ENCODE measurements around the gene TMSB15C. TPM values are rescaled to one million over a fixed set of nuclear protein-coding genes. Genes with fewer than 3 reads are reported as not detected.
"Not testable (repeated sequence)": the region's sequence is repeated elsewhere in the genome, so short reads cannot be mapped to it uniquely, and the experiment has no call there.

The TMSB15C gene
- total RNA-seq, 1 experiment from 2014 or later = 4.6 TPM

- in situ Hi-C loops (cut with HindIII; ENCODE audit: low pct_unique_long_range_greater_than_20kb, low sequenced_read_pairs); DNase-seq (ENCODE audit: low read depth): not testable (repeated sequence)
Observed at GRCh38 chrX:104077854-104078253, 1.8 kb upstream of the TMSB15C start.

- DNase-seq (ENCODE audit: low read depth); in situ Hi-C loops (cut with HindIII; ENCODE audit: low pct_unique_long_range_greater_than_20kb, low sequenced_read_pairs): not testable (repeated sequence)
Observed at GRCh38 chrX:104062636-104063035, 13.4 kb downstream of the TMSB15C start.

GRCh38 chrX:104054956-104055355 lies 21.1 kb downstream of the TMSB15C start:
- DNase-seq (ENCODE audit: low read depth); in situ Hi-C loops (cut with HindIII; ENCODE audit: low pct_unique_long_range_greater_than_20kb, low sequenced_read_pairs): not testable (repeated sequence)

GRCh38 chrX:104047171-104047570 lies 28.9 kb downstream of the TMSB15C start:
- in situ Hi-C loops (cut with HindIII; ENCODE audit: low pct_unique_long_range_greater_than_20kb, low sequenced_read_pairs) = no loop called here

GRCh38 chrX:104045642-104046041 lies 30.4 kb downstream of the TMSB15C start:
- in situ Hi-C loops (cut with HindIII; ENCODE audit: low pct_unique_long_range_greater_than_20kb, low sequenced_read_pairs) = no loop called here
- DNase-seq (ENCODE audit: low read depth) = no peak

More at GRCh38 chrX:104047171-104047570, 28.9 kb downstream of the TMSB15C start:
- no peak for DNase-seq (ENCODE audit: low read depth)

GRCh38 chrX:104041003-104041402 lies 35.0 kb downstream of the TMSB15C start:
- DNase-seq (ENCODE audit: low read depth) = no peak
- in situ Hi-C loops (cut with HindIII; ENCODE audit: low pct_unique_long_range_greater_than_20kb, low sequenced_read_pairs) = no loop called here

GRCh38 chrX:104039689-104040505 lies 36.1 kb downstream of the TMSB15C start, which contains the start of gene H2BW2:
Gene H2BW2 (plus strand): TSS chrX:104039956. CDS start chrX:104039995, 39 bp downstream.
- in situ Hi-C loops (cut with HindIII; ENCODE audit: low pct_unique_long_range_greater_than_20kb, low sequenced_read_pairs) = no loop called here
- DNase-seq (ENCODE audit: low read depth) = no peak

Other genes starting within 250 kb of the TMSB15C start
- 2.7 TPM in 1 of 2 replicates, not detected in the other for gene RAB9B, start 244.0 kb downstream of the TMSB15C start, total RNA-seq (2014; rRNA removed; shearing (Covaris generic); ENCODE audit: low replicate concordance)
- 18.6 and 20.1 TPM in 2 replicates for gene TMSB15B, start 113.6 kb downstream of the TMSB15C start, total RNA-seq (2014; rRNA removed; shearing (Covaris generic); ENCODE audit: low replicate concordance)
- gene H2BW1, start 62.5 kb downstream of the TMSB15C start, total RNA-seq (2014; rRNA removed; shearing (Covaris generic); ENCODE audit: low replicate concordance) = not detected in 2 replicates
- not detected in 2 replicates for gene H2BW2, start 36.3 kb downstream of the TMSB15C start, total RNA-seq (2014; rRNA removed; shearing (Covaris generic); ENCODE audit: low replicate concordance)
- 0.78 TPM in 1 of 2 replicates, not detected in the other for gene ZCCHC18, start 36.3 kb upstream of the TMSB15C start, total RNA-seq (2014; rRNA removed; shearing (Covaris generic); ENCODE audit: low replicate concordance)
- 1.0 TPM in 2 replicates for gene SLC25A53, start 80.8 kb upstream of the TMSB15C start, total RNA-seq (2014; rRNA removed; shearing (Covaris generic); ENCODE audit: low replicate concordance)
- gene FAM199X, start 90.2 kb upstream of the TMSB15C start, total RNA-seq (2014; rRNA removed; shearing (Covaris generic); ENCODE audit: low replicate concordance) = 11.4 and 14.2 TPM in 2 replicates
- gene ESX1, start 178.7 kb upstream of the TMSB15C start, total RNA-seq (2014; rRNA removed; shearing (Covaris generic); ENCODE audit: low replicate concordance) = not detected in 2 replicates

Data from Caki2 (cell line).